HepG2 (cell line): ENCODE results near the gene GPR15LG. TPM values are rescaled to one million over a fixed set of nuclear protein-coding genes. Genes with fewer than 3 reads are reported as not detected.

Experiments used
- NCOA2 ChIP-seq: sonication (generic); formaldehyde crosslinking; IDR thresholded peaks from 2 replicates; pipeline ENCODE4 v1.8.0; 2022; ENCODE audit warnings: inconsistent platforms
- THAP11 ChIP-seq: IDR thresholded peaks from 2 replicates; pipeline ENCODE4 v1.6.1; 2016; ENCODE audit warnings: missing biosample characterization, missing genetic modification reagents
- ZNF557 ChIP-seq: sonication (generic); formaldehyde crosslinking; IDR thresholded peaks from 2 replicates; pipeline ENCODE4 v1.4.0; 2020; ENCODE audit warnings: missing genetic modification reagents
- ZNF567 ChIP-seq: sonication (generic); formaldehyde crosslinking; IDR thresholded peaks from 2 replicates; pipeline ENCODE4 v1.8.1; 2023; ENCODE audit warnings: mild to moderate bottlenecking, missing genetic modification reagents, borderline replicate concordance
- polyA plus RNA-seq, 8 experiments: library from polyadenylated mRNA; depleted of rRNA in 3 of 8; stranded (reverse) in 7 of 8; unstranded in 1 of 8; fragments of >200 nt; fragmentation: Illumina TruSeq in 4 of 8; extraction: Trizol in 4 of 8; gene quantifications; 2 replicates each; pipeline versions ENCODE4 v1.2.1 to v1.2.3, GENCODE V29; 2011 to 2016; ENCODE audit warnings: low read depth in 4 of 8, missing spikeins in 1 of 8, mixed read lengths in 1 of 8; ENCODE audit not compliant: insufficient read depth in 1 of 8
- total RNA-seq, 5 experiments: library from RNA; depleted of rRNA; stranded (reverse); fragments of >200 nt; fragmentation: Illumina TruSeq; extraction: Trizol; gene quantifications; 2 replicates each; pipeline ENCODE4 v1.2.3, GENCODE V29; 2016; ENCODE audit warnings: low read depth in 1 of 5
- TF ChIP-seq, protein P1 (sequence below): sonication (generic); formaldehyde crosslinking; IDR thresholded peaks from 2 replicates; pipeline ENCODE4 v1.8.0; 2022; ENCODE audit warnings: low read depth, missing genetic modification reagents
- TF ChIP-seq, protein P2 (sequence below): sonication (generic); formaldehyde crosslinking; conservative IDR thresholded peaks from 2 replicates; pipeline ENCODE4 v1.4.0; 2020; ENCODE audit warnings: missing genetic modification reagents
- TF ChIP-seq, protein P3 (sequence below): sonication (generic); formaldehyde crosslinking; IDR thresholded peaks from 2 replicates; pipeline ENCODE4 v1.4.0; 2020; ENCODE audit warnings: mild to moderate bottlenecking, missing genetic modification reagents
- TF ChIP-seq, protein P4 (sequence below): sonication (generic); formaldehyde crosslinking; IDR thresholded peaks from 2 replicates; pipeline ENCODE4 v1.4.0; 2020; ENCODE audit warnings: mild to moderate bottlenecking, missing genetic modification reagents
- TF ChIP-seq, protein P5 (sequence below): sonication (generic); formaldehyde crosslinking; IDR thresholded peaks from 2 replicates; pipeline ENCODE4 v1.8.0; 2022; ENCODE audit warnings: mild to moderate bottlenecking, missing genetic modification reagents, borderline replicate concordance
- TF ChIP-seq, protein P6 (sequence below): sonication (generic); formaldehyde crosslinking; IDR thresholded peaks from 2 replicates; pipeline ENCODE4 v1.4.0; 2020; ENCODE audit warnings: low read depth, mild to moderate bottlenecking, missing genetic modification reagents

The GPR15LG gene
- total and polyA plus RNA-seq, 2 of the 13 experiments (the other 11 are each of a cell fraction or from before 2014, with no cell fraction given), result not detected

DNA sequence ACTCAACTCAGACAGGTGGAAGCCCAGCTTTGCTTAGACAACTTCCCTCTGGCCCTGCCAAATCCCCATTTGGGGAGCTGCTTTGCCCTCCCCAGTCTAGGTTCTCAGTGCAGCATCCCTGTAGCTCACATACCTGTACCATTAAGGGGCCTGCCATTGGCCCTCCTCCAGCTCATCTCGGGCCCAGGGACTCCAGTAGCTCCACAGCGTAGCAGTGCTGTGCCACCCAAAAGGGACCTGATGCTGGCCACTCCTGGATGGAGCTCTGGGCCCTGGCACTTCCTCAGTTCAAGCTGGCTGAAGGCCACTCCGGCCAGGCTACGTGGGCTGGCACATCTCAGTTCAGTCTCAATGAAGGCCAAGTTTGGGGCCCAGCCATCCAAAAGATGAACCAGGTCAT, 60.3 kb downstream of the GPR15LG start (continued):
- TF ChIP-seq THAP11 (CRISPR knock-in tag) (no peak), ZNF557 (no peak), NCOA2 (CRISPR knock-in tag) (no peak), ZNF567 (CRISPR knock-in tag) (no peak)
- TF ChIP-seq, protein P1, sequence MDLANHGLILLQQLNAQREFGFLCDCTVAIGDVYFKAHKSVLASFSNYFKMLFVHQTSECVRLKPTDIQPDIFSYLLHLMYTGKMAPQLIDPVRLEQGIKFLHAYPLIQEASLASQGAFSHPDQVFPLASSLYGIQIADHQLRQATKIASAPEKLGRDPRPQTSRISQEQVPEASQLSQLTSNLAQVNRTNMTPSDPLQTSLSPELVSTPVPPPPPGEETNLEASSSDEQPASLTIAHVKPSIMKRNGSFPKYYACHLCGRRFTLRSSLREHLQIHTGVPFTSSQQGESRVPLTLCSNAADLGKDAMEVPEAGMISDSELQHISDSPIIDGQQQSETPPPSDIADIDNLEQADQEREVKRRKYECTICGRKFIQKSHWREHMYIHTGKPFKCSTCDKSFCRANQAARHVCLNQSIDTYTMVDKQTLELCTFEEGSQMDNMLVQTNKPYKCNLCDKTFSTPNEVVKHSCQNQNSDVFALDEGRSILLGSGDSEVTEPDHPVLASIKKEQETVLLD, result no peak
- TF ChIP-seq, protein P2, sequence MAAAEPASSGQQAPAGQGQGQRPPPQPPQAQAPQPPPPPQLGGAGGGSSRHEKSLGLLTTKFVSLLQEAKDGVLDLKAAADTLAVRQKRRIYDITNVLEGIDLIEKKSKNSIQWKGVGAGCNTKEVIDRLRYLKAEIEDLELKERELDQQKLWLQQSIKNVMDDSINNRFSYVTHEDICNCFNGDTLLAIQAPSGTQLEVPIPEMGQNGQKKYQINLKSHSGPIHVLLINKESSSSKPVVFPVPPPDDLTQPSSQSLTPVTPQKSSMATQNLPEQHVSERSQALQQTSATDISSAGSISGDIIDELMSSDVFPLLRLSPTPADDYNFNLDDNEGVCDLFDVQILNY, result no peak
- TF ChIP-seq, protein P3, sequence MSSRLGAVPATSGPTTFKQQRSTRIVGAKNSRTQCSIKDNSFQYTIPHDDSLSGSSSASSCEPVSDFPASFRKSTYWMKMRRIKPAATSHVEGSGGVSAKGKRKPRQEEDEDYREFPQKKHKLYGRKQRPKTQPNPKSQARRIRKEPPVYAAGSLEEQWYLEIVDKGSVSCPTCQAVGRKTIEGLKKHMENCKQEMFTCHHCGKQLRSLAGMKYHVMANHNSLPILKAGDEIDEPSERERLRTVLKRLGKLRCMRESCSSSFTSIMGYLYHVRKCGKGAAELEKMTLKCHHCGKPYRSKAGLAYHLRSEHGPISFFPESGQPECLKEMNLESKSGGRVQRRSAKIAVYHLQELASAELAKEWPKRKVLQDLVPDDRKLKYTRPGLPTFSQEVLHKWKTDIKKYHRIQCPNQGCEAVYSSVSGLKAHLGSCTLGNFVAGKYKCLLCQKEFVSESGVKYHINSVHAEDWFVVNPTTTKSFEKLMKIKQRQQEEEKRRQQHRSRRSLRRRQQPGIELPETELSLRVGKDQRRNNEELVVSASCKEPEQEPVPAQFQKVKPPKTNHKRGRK (CRISPR knock-in tag), result no peak
- TF ChIP-seq, protein P4, sequence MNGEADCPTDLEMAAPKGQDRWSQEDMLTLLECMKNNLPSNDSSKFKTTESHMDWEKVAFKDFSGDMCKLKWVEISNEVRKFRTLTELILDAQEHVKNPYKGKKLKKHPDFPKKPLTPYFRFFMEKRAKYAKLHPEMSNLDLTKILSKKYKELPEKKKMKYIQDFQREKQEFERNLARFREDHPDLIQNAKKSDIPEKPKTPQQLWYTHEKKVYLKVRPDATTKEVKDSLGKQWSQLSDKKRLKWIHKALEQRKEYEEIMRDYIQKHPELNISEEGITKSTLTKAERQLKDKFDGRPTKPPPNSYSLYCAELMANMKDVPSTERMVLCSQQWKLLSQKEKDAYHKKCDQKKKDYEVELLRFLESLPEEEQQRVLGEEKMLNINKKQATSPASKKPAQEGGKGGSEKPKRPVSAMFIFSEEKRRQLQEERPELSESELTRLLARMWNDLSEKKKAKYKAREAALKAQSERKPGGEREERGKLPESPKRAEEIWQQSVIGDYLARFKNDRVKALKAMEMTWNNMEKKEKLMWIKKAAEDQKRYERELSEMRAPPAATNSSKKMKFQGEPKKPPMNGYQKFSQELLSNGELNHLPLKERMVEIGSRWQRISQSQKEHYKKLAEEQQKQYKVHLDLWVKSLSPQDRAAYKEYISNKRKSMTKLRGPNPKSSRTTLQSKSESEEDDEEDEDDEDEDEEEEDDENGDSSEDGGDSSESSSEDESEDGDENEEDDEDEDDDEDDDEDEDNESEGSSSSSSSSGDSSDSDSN (CRISPR knock-in tag), result no peak
- TF ChIP-seq, protein P5, sequence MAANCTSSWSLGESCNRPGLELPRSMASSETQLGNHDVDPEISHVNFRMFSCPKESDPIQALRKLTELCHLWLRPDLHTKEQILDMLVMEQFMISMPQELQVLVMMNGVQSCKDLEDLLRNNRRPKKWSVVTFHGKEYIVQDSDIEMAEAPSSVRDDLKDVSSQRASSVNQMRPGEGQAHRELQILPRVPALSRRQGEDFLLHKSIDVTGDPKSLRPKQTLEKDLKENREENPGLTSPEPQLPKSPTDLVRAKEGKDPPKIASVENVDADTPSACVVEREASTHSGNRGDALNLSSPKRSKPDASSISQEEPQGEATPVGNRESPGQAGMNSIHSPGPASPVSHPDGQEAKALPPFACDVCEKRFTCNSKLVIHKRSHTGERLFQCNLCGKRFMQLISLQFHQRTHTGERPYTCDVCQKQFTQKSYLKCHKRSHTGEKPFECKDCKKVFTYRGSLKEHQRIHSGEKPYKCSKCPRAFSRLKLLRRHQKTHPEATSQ (CRISPR knock-in tag), result no peak
- TF ChIP-seq, protein P6, sequence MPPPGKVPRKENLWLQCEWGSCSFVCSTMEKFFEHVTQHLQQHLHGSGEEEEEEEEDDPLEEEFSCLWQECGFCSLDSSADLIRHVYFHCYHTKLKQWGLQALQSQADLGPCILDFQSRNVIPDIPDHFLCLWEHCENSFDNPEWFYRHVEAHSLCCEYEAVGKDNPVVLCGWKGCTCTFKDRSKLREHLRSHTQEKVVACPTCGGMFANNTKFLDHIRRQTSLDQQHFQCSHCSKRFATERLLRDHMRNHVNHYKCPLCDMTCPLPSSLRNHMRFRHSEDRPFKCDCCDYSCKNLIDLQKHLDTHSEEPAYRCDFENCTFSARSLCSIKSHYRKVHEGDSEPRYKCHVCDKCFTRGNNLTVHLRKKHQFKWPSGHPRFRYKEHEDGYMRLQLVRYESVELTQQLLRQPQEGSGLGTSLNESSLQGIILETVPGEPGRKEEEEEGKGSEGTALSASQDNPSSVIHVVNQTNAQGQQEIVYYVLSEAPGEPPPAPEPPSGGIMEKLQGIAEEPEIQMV (CRISPR knock-in tag), result no peak
